ENCODE results near the gene HLA-B.

Gene HLA-B

DNA sequence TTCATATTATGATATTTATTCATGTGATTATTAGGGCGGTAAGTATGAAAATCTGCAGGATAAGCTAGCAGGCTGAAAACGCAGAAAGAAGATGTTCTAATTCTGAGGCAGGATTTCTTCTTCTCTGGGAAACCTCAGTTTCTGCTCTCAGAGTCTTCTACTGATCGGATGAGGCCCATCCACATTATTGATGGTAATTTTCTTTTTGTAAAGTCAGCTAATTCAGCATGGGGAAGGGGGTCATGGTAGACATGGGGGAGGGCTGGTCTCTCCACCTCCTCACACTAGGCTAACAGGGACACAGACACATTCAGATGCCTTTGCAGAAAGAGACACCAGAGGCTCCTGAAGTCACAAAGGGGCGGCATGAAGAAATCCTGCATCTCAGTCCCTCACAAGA is 24.7 kb upstream of the HLA-B start:
- H3K27ac ChIP-seq (ENCODE audit: low read depth, low read length, poor library complexity, severe bottlenecking), result no peak overlapping the region
- no peak overlapping the region for H2AFZ ChIP-seq (ENCODE audit: low read length)
- TF ChIP-seq, protein P1, sequence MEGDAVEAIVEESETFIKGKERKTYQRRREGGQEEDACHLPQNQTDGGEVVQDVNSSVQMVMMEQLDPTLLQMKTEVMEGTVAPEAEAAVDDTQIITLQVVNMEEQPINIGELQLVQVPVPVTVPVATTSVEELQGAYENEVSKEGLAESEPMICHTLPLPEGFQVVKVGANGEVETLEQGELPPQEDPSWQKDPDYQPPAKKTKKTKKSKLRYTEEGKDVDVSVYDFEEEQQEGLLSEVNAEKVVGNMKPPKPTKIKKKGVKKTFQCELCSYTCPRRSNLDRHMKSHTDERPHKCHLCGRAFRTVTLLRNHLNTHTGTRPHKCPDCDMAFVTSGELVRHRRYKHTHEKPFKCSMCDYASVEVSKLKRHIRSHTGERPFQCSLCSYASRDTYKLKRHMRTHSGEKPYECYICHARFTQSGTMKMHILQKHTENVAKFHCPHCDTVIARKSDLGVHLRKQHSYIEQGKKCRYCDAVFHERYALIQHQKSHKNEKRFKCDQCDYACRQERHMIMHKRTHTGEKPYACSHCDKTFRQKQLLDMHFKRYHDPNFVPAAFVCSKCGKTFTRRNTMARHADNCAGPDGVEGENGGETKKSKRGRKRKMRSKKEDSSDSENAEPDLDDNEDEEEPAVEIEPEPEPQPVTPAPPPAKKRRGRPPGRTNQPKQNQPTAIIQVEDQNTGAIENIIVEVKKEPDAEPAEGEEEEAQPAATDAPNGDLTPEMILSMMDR (IDR thresholded peaks at IDR 0.05; ENCODE audit: low read length), result no peak
- TF ChIP-seq EZH2 (IDR thresholded peaks at IDR 0.05; ENCODE audit: borderline replicate concordance, low read length), result no peak
- H3K36me3 ChIP-seq (ENCODE audit: insufficient read depth, low read length), result no peaks in the 10 kb centered on the region
- no peaks in the 10 kb centered on the region for H3K79me2 ChIP-seq (ENCODE audit: insufficient read depth, low read length)
- no peak overlapping the region for H3K4me3 ChIP-seq (ENCODE audit: low read depth, low read length, poor library complexity, severe bottlenecking)
- H3K9me2 ChIP-seq (ENCODE audit: low read depth, low read length), result no peaks in the 10 kb centered on the region
- H3K4me1 ChIP-seq (ENCODE audit: insufficient read depth, low read length, severe bottlenecking), result no peaks in the 10 kb centered on the region
- no peaks in the 10 kb centered on the region for H3K27me3 ChIP-seq (ENCODE audit: insufficient read depth, low read length)
- H4K20me1 ChIP-seq (ENCODE audit: insufficient read depth, low read length), result no peaks in the 10 kb centered on the region
- no peak overlapping the region for H3K4me2 ChIP-seq (ENCODE audit: low read length)
- H3K9ac ChIP-seq (ENCODE audit: low read length), result no peak overlapping the region
- no peaks in the 10 kb centered on the region for H3K9me3 ChIP-seq (ENCODE audit: low read length)
- H3F3A ChIP-seq (ENCODE audit: insufficient read depth, low read length), result no peaks in the 10 kb centered on the region

DNA sequence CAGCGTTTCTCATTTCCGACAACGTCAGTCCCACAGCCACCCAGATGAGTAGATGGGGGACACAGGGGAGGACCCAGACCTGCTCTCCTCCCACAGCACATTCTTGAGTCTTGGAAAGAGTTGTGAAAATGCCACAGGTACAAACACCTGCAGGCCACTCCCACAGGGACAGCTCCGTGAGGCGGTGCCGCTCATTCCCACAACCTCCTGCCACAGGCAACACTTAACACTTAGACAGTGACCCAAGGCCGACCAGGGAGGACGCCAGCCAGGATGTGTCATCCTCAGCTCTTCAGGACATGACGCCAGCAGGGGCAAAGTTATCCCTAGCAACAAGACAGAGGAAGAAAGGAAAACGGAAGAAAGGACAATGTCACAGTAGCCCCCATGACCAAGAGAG is 22.9 kb upstream of the HLA-B start:
- H3K27ac ChIP-seq (ENCODE audit: low read depth, low read length, poor library complexity, severe bottlenecking), result no peak overlapping the region
- no peak overlapping the region for H3K4me3 ChIP-seq (ENCODE audit: low read depth, low read length, poor library complexity, severe bottlenecking)
- no peaks in the 10 kb centered on the region for H3K27me3 ChIP-seq (ENCODE audit: insufficient read depth, low read length)
- no peak overlapping the region for H3K4me2 ChIP-seq (ENCODE audit: low read length)
- no peaks in the 10 kb centered on the region for H3K9me2 ChIP-seq (ENCODE audit: low read depth, low read length)
- H4K20me1 ChIP-seq (ENCODE audit: insufficient read depth, low read length), result no peaks in the 10 kb centered on the region
- no peaks in the 10 kb centered on the region for H3K4me1 ChIP-seq (ENCODE audit: insufficient read depth, low read length, severe bottlenecking)
- no peak for TF ChIP-seq EZH2 (IDR thresholded peaks at IDR 0.05; ENCODE audit: borderline replicate concordance, low read length)
- TF ChIP-seq, protein P1 (IDR thresholded peaks at IDR 0.05; ENCODE audit: low read length), result no peak
- H3K9me3 ChIP-seq (ENCODE audit: low read length), result no peaks in the 10 kb centered on the region
- H3K79me2 ChIP-seq (ENCODE audit: insufficient read depth, low read length), result no peaks in the 10 kb centered on the region
- H3F3A ChIP-seq (ENCODE audit: insufficient read depth, low read length), result no peaks in the 10 kb centered on the region
- no peak overlapping the region for H2AFZ ChIP-seq (ENCODE audit: low read length)
- no peak overlapping the region for H3K9ac ChIP-seq (ENCODE audit: low read length)
- no peaks in the 10 kb centered on the region for H3K36me3 ChIP-seq (ENCODE audit: insufficient read depth, low read length)

DNA sequence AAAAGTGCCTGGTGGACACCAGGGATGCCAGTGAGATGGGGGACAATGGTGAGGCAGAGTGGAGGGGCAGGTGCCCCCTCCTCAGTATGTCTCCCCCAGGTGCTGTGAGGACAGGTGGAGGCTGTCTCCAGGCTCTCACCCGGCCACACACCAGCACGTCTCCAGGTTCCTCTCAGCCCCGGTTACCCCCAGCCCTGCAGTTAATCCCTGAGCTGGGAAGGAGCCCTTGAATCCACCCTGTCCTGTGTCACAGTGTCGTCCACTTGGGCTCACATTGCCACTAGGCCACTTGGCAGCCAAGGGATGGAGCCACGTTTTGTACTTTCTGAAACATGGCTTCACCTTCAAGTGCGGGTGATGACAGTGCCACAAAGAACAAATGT is 21.7 kb upstream of the HLA-B start:
- no peak overlapping the region for H2AFZ ChIP-seq (ENCODE audit: low read length)
- no peaks in the 10 kb centered on the region for H3K79me2 ChIP-seq (ENCODE audit: insufficient read depth, low read length)
- no peaks in the 10 kb centered on the region for H4K20me1 ChIP-seq (ENCODE audit: insufficient read depth, low read length)
- no peak overlapping the region for H3K4me2 ChIP-seq (ENCODE audit: low read length)
- H3K4me3 ChIP-seq (ENCODE audit: low read depth, low read length, poor library complexity, severe bottlenecking), result no peak overlapping the region
- H3K9ac ChIP-seq (ENCODE audit: low read length), result no peak overlapping the region
- no peak overlapping the region for H3K27ac ChIP-seq (ENCODE audit: low read depth, low read length, poor library complexity, severe bottlenecking)
- H3K9me2 ChIP-seq (ENCODE audit: low read depth, low read length), result no peaks in the 10 kb centered on the region
- no peaks in the 10 kb centered on the region for H3K27me3 ChIP-seq (ENCODE audit: insufficient read depth, low read length)
- no peaks in the 10 kb centered on the region for H3F3A ChIP-seq (ENCODE audit: insufficient read depth, low read length)
- no peaks in the 10 kb centered on the region for H3K9me3 ChIP-seq (ENCODE audit: low read length)
- no peak for TF ChIP-seq EZH2 (IDR thresholded peaks at IDR 0.05; ENCODE audit: borderline replicate concordance, low read length)
- TF ChIP-seq, protein P1 (IDR thresholded peaks at IDR 0.05; ENCODE audit: low read length), result no peak
- H3K4me1 ChIP-seq (ENCODE audit: insufficient read depth, low read length, severe bottlenecking), result no peaks in the 10 kb centered on the region
- no peaks in the 10 kb centered on the region for H3K36me3 ChIP-seq (ENCODE audit: insufficient read depth, low read length)

Measured in OCI-LY1 (cell line).